ENCODE results near the gene MYH13.

The MYH13 gene

GRCh38 chr17:10372906-10373305, at the start of gene MYH13:
MYH13 (minus strand) TSS chr17:10373006; CDS start chr17:10364530, 8,476 bp downstream.
- DNase-seq (ENCODE audit: low read depth, low spot score), result no peak

- no peak for DNase-seq (ENCODE audit: low read depth, low spot score)
These were observed 49.2 kb upstream of the MYH13 start, which contains the start of gene MYH8 for GRCh38 chr17:10421900-10422542. MYH8 (minus strand) TSS chr17:10421950; CDS start chr17:10420227, 1,723 bp downstream.

- DNase-seq (ENCODE audit: low read depth, low spot score), result no peak
These were observed 48.4 kb upstream of the MYH13 start for GRCh38 chr17:10421211-10421610.

- no peak for DNase-seq (ENCODE audit: low read depth, low spot score)
These were observed 48.0 kb upstream of the MYH13 start for GRCh38 chr17:10420811-10421210.

GRCh38 chr17:10417431-10417830, 44.6 kb upstream of the MYH13 start:
- DNase-seq (ENCODE audit: low read depth, low spot score), result no peak

GRCh38 chr17:10415161-10415560, 42.4 kb upstream of the MYH13 start:
- DNase-seq (ENCODE audit: low read depth, low spot score), result no peak

GRCh38 chr17:10403589-10403988, 30.8 kb upstream of the MYH13 start:
- no peak for DNase-seq (ENCODE audit: low read depth, low spot score)

GRCh38 chr17:10398352-10398751, 25.5 kb upstream of the MYH13 start:
- DNase-seq (ENCODE audit: low read depth, low spot score), result no peak

GRCh38 chr17:10396524-10397163, 23.8 kb upstream of the MYH13 start:
- no peak for DNase-seq (ENCODE audit: low read depth, low spot score)

- no peak for DNase-seq (ENCODE audit: low read depth, low spot score)
These were observed 21.5 kb upstream of the MYH13 start for GRCh38 chr17:10394201-10394887.

- no peak for DNase-seq (ENCODE audit: low read depth, low spot score)
These were observed 20.1 kb upstream of the MYH13 start for GRCh38 chr17:10392880-10393279.

GRCh38 chr17:10385871-10386270, 13.1 kb upstream of the MYH13 start:
- DNase-seq (ENCODE audit: low read depth, low spot score), result no peak

- no peak for DNase-seq (ENCODE audit: low read depth, low spot score)
These were observed 11.4 kb upstream of the MYH13 start for GRCh38 chr17:10384175-10384574.

GRCh38 chr17:10380631-10381408, 8.0 kb upstream of the MYH13 start:
- DNase-seq (ENCODE audit: low read depth, low spot score), result no peak

- DNase-seq (ENCODE audit: low read depth, low spot score), result no peak
These were observed 2.7 kb downstream of the MYH13 start for GRCh38 chr17:10370016-10370608.

- DNase-seq (ENCODE audit: low read depth, low spot score), result no peak
These were observed 3.6 kb downstream of the MYH13 start for GRCh38 chr17:10369239-10369638.

GRCh38 chr17:10368561-10368960, 4.2 kb downstream of the MYH13 start:
- no peak for DNase-seq (ENCODE audit: low read depth, low spot score)

- DNase-seq (ENCODE audit: low read depth, low spot score), result no peak
These were observed 12.2 kb downstream of the MYH13 start for GRCh38 chr17:10360578-10360977.

- DNase-seq (ENCODE audit: low read depth, low spot score), result no peak
These were observed 15.0 kb downstream of the MYH13 start for GRCh38 chr17:10357768-10358167.

- no peak for DNase-seq (ENCODE audit: low read depth, low spot score)
These were observed 18.2 kb downstream of the MYH13 start for GRCh38 chr17:10354651-10355050.

GRCh38 chr17:10352893-10353292, 19.9 kb downstream of the MYH13 start:
- DNase-seq (ENCODE audit: low read depth, low spot score), result no peak

GRCh38 chr17:10349403-10349802, 23.4 kb downstream of the MYH13 start:
- peak; percentile 23 for DNase-seq (ENCODE audit: low read depth, low spot score)
